HG03460 (cell line): Measurements from ENCODE around the gene AP3D1.

Source experiments
- ATAC-seq: cut with Tn5 transposase; IDR thresholded peaks from one replicate; pipeline ENCODE4 v1.9.1; 2021; ENCODE audit not compliant: unreplicated experiment

AP3D1 gene

DNA sequence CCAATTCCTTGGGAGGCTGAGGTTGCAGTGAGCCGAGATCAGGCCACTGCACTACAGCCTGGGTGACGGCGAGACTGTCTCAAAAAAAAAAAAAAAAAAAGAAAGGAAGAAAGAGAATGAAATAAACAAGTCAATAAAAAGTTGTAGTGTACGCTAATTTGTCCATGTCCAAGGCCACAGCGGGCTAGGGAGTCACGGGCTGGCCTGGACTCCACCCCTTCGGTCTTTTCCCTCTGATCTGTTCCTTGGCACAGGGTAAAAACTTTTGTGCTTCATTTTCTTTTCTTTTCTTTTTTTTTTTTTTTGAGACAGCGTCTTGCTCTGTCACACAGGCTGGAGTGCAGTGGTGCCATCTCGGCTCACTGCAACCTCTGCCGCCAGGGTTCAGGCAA is 80.9 kb downstream of the AP3D1 start:
- no peak for ATAC-seq

DNA sequence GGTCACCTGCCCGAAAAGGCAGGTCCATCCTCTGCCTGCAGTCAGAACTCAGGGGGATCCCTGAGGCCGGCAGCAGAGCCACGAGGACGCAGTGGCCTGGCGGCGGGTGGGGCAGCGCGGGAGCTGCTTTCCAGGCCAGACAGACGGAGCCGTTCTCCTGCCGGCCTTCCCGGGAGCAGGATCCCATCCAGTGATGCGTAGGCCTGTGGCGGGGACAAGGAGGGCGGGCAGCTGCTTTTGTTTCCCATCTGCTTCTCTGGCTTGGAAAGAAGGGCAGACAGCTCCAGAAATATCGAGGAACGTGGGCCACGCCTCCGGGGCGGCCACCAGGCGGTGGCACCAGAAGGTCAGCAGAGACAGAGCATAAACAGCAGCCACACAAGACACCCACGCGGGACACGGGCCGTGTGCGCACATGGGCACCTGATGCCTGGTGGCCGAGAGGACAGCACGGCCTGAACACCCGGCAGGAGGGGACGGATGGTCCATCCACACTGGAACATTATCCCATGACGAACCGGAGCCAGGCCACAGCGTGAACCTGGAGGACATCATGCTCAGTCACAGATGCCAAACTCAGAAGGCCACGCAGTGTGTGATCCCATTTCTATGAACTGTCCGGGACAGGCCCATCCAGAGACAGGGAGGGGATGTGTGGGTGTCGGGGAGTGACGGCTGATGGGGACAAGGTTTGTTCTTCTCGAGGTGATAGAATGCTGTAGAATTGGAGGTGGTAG is 86.4 kb downstream of the AP3D1 start:
- ATAC-seq, result no peak

DNA sequence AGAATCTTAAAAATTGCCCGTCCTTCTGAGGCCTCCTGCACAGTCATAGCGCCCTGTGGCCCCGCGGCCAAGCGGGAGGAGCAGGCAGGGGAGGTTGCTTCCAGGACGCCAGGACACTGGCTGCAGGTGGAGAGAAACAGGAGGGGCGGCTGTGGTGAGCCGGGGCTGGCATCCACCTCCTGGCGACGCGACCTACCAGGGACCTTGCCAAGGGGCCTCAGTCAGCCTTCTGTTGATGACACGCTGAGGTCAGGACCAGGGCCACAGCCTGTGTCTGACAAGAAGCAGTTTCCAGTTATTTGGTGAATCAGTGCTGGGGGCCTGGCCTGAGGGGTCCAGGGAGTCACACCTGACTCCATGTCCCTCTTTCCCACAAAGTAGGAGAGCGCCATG is 87.0 kb downstream of the AP3D1 start:
- ATAC-seq, result no peak

DNA sequence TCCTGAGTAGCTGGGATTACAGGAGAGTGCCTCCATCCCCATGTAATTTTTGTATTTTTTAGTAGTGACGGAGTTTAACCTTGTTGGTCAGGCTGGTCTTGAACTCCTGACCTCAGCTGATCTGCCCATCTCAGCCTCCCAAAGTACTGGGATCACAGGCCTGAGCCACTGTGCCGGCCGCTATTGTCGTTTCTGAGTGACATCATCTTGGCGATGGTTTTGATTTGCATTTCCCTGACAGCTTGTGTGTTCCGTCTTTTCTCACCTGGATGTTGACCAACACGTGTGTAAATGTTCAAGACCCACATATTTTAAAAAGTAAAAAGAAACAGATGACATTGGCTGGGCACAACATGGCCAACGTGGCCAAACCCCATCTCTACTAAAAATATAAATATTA is 87.5 kb downstream of the AP3D1 start:
- no peak for ATAC-seq

DNA sequence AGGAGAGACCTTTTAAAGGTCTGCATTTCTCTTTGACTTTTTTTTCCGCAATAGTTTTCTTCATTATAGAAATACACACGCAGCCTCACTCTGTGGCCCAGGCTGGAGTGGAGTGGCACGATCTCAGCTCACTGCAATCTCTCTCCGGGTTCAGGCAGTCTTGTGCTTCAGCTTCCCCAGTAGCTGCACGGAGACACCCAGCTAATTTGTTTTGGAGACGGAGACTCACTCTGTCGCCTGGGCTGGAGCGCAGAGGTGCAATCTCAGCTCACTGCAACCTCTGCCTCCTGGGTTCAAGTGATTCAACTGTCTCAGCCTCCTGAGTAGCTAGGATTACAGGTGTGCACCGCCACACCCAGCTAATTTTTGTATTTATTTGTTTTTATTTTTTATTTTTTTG is 88.6 kb downstream of the AP3D1 start:
- ATAC-seq, result no peak

DNA sequence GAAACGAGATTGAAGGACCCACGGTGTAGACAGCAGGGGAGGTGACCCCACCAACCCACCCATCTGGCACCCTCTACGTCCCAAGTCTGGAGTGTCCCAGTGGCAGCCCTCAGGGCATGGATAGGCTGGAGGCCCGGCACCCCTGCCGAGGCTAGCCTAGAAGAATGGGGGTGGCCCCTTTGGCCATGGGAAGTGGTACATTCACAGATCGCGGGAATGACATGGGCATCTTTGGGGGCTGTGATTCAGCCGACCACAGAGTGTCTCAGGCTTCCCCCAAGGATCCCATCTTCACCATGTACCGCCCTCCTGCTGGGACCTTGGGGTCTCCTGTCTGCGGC is 89.0 kb downstream of the AP3D1 start:
- ATAC-seq, result no peak

DNA sequence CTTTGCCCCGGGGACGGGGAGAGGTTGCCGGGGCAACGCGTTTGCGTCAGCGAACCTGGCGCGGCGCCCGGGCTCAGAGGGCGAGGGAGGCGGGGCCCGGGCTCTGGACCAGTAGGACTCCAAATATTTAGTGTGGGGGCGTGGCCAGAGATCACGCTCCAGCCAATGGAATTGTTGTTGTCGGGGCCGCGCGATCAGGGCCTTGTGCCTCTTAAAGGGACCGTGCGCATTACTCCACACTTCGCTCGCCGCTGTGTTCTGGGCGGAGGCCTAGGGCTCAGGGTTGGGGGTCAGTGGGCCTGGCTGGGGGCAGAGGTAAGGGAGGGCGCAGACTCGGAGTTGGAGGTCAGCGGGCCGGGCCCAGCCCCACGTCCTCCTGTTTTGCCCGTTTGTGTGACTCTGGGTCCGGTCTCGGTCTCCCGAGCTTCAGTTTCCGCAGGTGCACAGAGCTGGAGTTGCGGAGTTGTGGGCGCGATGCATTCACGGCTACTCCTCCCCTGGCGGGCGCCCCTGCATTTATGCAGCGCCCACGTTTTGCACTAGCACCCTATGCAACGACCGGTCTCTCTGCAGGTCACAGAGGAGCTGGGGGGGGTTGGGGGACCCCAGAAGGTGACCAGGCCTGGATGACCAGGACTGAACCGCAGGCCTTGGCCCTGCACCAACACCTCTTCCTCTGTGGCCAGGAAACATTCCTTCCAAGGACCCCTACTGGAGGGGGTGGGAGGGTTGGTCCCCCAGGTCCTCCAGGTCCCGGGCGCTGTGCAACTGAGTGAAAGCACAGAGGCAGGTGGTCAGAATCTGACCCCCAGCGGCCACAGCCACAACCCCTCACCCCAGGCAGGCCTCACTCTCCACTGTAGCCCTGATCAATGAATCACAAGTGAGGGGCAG is 89.6 kb downstream of the AP3D1 start:
- ATAC-seq, result peak; percentile 56

DNA sequence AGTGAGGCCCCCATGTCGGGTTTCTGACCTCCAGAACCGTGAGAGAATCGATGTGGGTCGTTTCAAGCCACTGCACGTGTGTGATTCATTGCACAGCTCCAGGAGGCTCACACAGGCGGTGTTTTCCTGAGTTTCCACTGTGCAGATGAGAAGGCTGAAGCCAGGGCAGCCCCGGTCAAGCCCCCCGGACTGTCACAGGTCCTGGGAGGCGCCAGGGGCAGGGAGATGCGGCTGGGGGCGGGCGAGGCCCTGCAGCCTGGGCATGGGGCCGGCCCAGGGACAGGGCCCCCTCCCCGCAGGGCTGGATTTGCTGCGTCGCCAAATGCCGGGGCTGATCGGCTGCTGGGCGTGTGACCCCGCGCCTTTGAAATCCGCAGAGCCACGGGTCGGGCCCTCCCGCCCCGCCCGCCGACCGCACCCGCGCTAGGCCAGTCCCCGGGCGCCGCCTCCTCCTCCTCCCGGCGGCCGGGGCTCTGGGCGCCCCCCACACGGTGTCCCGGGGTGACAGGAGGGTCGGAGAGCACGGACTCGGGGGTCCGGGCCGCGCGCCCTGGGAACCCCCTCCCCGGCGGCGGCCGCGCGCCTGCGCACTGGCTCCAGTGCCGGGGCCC is 90.4 kb downstream of the AP3D1 start:
- peak; percentile 22 for ATAC-seq

DNA sequence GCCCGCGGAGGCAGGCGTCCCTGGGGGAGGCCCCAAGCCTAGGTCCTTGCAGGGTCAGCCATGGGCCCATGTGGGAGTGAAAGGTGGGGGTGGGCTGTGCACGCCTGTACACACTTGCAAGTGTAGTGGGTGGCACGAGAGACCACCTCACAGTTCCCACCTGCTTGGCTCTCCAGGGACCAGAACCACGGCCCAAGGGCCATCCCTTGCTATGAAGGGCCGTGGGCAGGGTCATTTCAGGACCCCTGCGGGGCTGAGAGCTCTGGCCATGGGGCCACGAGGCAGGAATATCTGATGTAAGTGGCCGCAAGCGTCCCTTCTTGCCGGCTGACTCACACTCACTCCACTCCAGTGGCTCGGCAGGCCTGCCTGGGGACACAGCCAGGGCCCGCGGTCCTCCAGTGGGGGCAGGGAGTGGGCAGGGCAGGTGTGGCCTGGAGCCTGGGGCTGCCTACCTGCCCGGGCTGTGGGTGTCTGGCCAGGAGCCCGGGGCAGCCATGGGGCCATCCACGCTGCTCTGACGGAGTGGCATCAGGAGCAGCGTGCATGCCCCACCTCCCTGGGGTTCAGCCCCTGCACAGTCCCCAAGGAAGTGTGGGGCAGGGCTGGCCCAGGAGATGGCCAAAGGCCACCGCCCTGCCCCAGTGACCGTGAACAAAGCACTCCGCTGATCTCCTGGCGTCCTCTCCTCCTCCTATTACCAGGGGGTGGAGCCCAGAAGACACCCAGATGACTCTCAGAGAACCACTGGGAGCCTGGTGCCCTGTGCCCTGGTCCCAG is 91.8 kb downstream of the AP3D1 start:
- ATAC-seq, result no peak

DNA sequence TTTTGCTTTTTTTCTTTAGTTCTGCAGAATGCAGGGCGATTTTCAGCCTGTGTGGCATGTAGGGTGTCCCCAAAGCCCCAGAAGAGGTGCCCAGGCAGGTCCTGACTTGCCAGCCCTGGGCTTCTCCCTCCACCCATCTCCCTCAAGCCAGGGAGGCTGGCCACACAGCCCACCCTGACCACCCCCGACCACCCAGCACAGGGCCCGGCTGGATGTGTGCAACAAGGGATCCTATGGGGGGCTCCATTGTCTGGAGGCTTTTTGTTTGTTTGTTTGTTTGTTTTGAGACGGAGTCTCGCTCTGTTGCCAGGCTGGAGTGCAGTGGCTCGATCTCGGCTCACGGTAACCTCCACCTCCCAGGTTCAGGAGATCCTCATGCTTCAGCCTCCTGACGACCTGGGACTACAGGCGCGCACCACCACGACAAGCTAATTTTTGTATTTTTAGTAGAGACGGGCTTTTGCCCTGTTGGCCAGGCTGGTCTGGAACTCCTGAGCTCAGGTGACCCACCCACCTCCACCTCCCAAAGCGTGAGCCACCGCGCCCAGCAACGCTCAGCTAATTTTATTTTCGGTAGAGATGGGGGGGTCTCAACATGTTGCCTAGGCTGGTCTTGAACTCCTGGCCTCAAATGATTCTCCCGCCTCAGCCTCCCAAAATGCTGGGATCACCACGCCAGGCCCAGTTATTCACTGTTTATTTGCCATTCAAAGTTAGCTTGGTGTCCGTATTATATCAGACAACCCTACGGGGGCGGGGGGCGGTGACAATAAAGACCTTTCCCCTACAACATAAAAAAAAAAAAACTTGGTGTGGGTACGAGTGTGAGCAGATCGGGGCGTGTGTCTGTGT is 92.6 kb downstream of the AP3D1 start:
- ATAC-seq, result no peak

DNA sequence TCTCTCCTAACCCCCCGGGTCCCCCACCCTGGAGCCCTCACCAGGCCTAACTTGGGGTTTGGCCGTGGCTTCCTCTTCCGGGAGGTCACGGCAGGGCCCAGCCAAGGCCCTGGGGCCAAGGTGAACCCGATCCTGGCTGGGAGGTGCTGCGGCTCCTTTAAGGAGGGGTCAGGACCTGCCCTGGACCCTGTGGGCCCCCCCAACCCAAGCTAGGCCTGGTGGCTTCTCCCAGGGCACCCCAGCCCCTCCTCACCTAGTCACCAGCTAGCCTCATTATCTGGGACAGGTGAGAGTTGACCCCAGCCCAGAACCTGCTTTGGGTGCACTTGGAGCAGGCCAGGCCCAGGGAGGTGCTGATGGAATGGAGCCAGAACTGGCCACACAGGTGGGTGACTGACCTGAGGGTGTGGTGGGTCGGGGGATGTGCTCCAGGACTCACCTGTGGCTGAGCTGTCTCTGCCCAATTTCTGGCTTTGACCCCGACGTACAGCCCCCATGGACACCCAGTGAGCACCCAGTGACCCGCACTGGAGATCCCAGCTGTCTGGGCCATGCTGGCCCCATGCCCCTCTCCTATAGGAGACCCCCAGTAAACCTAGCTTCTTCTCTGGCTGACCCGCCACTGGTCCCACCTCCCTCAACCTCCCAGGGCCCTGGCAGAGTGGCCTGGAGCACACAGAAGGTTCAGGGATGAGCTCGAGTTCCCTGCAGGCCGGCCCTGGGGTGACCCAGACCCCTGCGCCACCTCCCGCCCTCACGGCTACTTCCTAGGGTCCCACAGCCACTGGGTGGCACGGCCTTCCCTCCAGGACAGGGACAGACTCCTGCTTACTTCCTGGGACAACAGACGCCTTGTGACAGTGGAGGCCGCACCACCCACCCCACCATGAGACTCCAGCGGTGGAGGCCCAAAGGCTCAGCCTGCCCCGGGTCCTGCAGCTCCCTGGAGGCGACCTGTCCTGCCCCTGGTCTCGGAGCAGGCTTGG is 93.6 kb downstream of the AP3D1 start:
- no peak for ATAC-seq

DNA sequence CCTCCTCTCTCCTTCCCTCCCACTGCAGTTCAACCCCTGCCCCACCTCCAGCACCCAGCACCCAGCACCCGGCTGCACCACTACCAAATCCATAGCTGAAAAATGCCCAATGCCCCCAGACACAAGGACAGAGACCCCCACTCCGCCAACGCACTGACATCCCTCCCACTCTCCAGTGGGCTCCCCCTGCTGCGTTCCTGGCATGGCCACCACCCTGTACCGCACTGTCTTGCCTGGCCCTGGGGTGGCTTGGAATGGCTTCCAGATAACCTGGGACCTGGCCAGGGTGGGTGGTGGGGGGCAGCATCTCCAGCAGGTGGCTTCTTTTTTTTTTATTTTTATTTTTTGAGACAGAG is 94.6 kb downstream of the AP3D1 start:
- ATAC-seq, result no peak

DNA sequence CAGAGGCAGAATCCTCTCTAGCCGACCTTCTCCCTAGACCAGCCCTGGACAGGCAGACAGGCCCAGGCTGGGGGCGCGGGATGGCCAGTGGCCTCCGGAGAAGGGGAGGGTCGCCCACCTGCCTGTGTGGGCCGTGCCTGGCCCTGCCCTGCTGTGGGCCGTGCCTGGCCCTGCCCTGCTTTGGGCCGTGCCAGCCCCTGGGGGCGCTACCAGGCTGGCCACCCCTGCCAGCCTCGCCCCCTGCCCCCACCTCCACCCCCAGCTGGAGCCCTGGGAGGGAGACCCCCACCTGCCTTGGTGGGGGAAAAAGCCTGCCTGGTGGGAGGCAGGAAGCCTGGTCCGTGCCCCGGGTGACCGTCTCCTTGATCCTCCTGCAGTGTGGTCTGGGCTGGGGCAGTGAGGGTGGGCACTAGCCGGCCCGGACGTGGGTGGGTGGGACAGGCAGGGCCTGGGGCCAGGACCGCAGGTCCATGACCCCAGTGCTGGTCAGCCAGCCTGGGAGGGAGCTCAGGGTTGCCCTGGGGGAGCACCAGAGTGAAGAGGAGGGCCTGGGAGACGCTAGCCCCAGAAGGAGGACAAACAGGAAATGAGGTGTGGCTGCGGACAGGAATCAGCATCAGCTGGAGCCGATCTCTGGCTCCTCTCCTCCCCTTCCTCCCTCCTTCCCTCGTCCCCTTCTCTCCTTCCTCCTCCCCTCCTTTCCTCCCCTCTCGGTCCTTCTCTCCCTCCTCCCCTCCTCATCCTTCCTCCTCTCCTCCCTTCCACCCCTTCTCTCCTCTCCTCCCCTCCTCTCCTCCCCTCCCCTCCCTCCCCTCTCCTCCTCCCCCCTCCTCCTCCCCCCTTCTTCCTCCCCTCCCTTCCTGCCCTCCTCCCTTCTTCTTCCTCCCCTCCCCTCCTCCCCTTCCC is 95.2 kb downstream of the AP3D1 start:
- ATAC-seq, result no peak

DNA sequence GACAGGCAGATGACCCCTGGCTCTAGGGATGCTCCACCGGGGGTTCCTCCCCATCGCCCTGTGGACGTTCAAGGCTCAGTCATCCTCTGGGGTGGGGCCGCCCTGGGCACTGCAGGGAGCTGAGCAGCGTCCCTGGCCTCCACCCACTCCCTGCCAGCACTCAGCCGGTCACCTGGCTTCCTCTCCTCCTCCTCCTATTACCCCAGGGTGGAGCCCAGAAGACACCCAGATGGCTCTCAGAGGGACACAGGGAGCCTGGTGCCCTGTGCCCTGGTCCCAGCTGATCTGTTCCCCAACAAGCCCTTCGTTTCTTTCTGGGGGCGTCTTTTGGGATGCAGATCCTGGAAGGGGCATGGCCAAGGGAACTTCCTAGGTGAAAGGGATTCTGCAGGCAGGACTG is 96.6 kb downstream of the AP3D1 start:
- no peak for ATAC-seq

DNA sequence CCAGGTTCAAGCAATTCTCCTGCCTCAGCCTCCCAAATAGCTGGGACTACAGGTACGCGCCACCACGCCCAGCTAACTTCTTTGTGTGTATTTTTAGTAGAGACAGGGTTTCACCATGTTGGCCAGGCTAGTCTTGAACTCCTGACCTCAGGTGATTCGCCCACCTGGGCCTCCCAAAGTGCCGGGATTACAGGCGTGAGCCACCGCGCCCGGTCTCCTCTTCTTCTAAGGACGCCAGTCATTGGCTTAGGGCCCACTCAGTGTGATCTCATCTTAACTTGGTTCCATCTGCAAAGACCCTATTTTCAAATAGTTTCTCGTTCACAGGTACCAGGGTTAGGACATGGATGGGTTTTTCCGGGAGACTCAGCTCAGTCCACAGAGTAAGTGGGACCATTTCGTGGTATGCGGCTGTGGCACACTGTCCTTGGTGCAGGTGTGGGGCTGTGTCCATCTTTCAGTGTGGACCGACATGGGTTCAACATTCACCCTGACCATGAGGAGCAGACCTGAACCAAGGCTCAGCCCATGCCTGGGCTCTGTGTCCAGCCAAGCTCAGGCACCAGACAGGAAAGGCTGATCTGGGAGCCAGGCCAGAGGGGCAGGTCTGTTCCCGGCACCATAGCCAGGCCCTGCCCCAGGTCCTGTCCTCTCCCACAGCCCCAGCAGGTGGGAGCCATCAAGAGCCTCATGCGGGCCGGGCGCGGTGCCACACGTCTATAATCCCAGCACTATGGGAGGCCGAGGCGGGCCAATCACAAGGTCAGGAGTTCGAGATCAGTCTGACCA is 97.6 kb downstream of the AP3D1 start:
- ATAC-seq, result no peak

DNA sequence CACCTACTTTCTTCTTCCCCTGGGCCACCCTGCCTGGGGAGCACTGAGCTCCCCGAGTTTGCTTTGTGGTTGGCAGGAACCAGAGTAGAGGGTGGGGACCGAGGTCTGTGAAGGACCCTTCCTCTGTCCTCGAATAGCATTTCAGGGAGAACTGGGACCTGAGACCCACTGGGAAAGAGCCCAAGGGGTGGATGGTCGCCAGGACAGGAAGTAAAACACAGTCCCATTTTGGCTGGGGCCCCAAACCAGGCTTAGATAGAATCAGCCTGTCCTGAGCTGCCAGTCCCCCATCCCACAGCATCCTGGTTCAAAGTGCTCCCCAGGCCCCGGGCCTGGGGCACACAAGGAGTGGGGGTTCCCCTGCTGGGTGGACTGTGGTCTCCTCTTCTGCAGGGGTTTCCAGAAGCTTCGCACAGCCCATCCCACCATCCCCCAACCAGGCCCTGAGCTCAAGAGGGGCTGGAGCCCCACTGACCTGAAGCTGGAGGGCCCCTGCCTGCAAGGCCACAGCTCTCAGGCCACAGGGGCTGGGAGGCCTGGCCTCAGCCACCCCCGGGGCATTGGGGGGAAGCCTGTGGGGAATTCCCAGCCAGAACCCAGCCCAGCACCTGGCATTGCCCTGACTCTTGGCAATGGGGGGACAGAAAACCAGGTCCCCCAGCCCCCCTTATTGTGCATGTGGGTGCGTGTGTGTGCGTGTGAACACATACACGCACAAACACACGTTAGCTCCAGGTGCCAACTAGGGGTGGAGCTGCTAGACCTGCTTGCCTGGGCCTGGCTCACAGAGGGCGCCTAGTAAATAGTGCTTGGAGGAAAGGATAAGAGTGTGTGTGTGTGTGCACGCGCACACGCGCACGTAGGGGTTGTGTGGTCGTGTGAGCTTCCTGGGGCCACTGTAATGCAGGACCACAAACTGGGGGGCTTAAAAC is 99.3 kb downstream of the AP3D1 start:
- ATAC-seq, result no peak
